ENCODE data around the gene TMEM235.

DNA sequence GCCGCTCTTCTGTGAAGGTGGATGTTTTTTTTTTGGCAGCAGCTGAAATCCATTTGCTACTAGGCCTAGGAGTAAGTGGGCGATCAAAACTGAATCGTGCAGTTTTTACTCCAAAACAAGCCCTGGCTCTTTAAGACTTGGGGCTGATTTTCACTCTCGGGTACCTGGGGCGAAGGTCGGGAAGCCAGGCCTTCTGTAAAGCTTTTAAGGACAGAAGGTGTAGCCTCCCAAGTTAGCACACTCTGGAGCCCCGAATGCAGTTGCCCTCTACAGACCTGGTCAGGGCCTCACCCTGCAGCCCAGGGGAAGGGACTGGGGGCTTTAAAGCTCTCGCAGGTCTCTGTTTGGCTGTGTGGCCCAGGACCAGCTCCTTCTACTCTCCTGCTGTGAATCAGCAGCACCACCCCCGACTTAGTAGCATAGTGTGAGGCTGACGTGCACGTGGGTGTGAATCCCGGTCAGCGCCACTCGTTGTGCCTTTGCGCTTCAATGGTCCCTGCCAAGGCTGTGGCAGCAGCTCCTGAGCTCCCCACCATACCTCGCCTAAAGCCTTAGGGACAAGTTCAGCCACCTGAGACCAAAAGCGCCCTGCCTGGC, 49.9 kb downstream of the TMEM235 start:
- TF ChIP-seq CTCF (IDR thresholded peaks at IDR 0.05; ENCODE audit: borderline replicate concordance, extremely low read depth, low read length, poor library complexity, severe bottlenecking), result no peak
- TF ChIP-seq EZH2 (IDR thresholded peaks at IDR 0.05; ENCODE audit: borderline replicate concordance, low read depth, low read length, severe bottlenecking), result no peak
